ENCODE data around the gene RAPGEF1.

DNA sequence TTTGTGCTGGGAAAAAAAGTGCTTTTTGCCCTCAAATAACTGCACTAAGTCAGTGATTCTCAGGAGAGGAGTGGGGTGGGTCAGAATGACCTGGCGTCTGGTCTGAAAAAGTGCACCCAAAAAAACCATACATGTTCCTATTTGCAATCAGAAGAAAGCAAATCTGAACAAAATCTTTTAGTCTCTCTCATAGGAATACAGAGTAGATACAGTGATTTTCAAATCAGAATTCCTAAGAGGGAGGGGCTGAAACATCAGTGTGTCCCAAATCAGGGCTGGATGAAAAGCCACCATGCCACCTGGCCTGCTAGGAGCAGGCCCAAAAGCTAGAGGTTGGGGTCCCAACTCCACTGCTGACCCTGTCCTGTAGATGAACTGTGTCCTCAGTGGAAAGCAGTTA is 66.8 kb downstream of the RAPGEF1 start:
- TF ChIP-seq EZH2phosphoT487 (IDR thresholded peaks at IDR 0.05; ENCODE audit: insufficient read depth, low read depth) (no peak), EZH2 (IDR thresholded peaks at IDR 0.05; ENCODE audit: insufficient read depth, poor library complexity, severe bottlenecking) (no peak)
